GM10248 (cell line): ENCODE measurements around the gene ZNF205.

ENCODE experiments used
- CTCF ChIA-PET: fragments of 300-600 bp; sonication (Branson Sonifier 250); formaldehyde crosslinking; extraction: SDS; loops from one replicate; lab custom pipeline; 2021; ENCODE audit warnings: antibody characterized with exemption; lab: Yijun Ruan, JAX
- POLR2A ChIA-PET: fragments of 350-650 bp; sonication (Branson Sonifier 250); formaldehyde crosslinking; extraction: SDS; loops from one replicate; lab custom pipeline; 2020; ENCODE audit warnings: antibody characterized with exemption; lab: Yijun Ruan, JAX
- DNase-seq: peaks from one replicate; pipeline ENCODE4 v3.0.0; 2012; ENCODE audit errors: extremely low spot score
- CTCF ChIP-seq: IDR thresholded peaks from 2 replicates; pipeline ENCODE4 v1.5.1; 2012; ENCODE audit warnings: mild to moderate bottlenecking, low read depth; ENCODE audit errors: extremely low read depth, missing control alignments, control extremely low read depth

ZNF205 gene

GRCh38 chr16:3123986-3124886 is 11.8 kb downstream of the ZNF205 start:
- ChIA-PET CTCF (interaction anchor here (0.8 to 14.2 kb wide), 8 partner anchors 10 to 94 kb away, joined by 3 to 246 read pairs (median 8); partner anchors contain the start of genes ZNF213 and ZSCAN10), POLR2A (no interaction called here)
- DNase-seq = peak; percentile 97
- TF ChIP-seq CTCF = peak; percentile 20

GRCh38 chr16:3127745-3128144 is 15.4 kb downstream of the ZNF205 start:
- no peak for TF ChIP-seq CTCF
- CTCF ChIA-PET = interaction anchor here (1.3 to 14.2 kb wide), 12 partner anchors 8 to 105 kb away, joined by 3 to 246 read pairs (median 56); partner anchors contain the start of genes HCFC1R1, IL32, THOC6 and ZNF205
- POLR2A ChIA-PET = no interaction called here
- no peak for DNase-seq

- TF ChIP-seq CTCF = peak; percentile 88
- ChIA-PET POLR2A (interaction anchor here (0.7 kb wide), 1 partner anchor 43 kb away, joined by 3 read pairs; no protein-coding TSS in a partner anchor), CTCF (interaction anchor here (0.7 to 14.2 kb wide), 43 partner anchors 8 to 372 kb away, joined by 3 to 246 read pairs (median 6); partner anchors contain the start of genes CLUAP1, HCFC1R1, IL32 and NAA60)
- DNase-seq = peak; percentile 65
Measured at GRCh38 chr16:3129137-3130131, 17.0 kb downstream of the ZNF205 start.

- no peak for DNase-seq
- TF ChIP-seq CTCF = peak; percentile 62
- ChIA-PET POLR2A (no interaction called here), CTCF (interaction anchor here (0.7 to 14.2 kb wide), 12 partner anchors 12 to 101 kb away, joined by 3 to 246 read pairs (median 36); partner anchors contain the start of gene ZSCAN10)
Measured at GRCh38 chr16:3131755-3132377, 19.5 kb downstream of the ZNF205 start.

- ChIA-PET POLR2A (no interaction called here), CTCF (interaction anchor here (1.1 to 14.2 kb wide), 7 partner anchors 9 to 103 kb away, joined by 3 to 246 read pairs (median 119); partner anchors contain the start of gene ZSCAN10)
- DNase-seq = no peak
- TF ChIP-seq CTCF = no peak
Measured at GRCh38 chr16:3133844-3134243, 21.5 kb downstream of the ZNF205 start.
